K562 (cell line): ENCODE measurements around the gene NME9.

ENCODE experiments used
- CEBPZ ChIP-seq: fragments of 150-350 bp; IDR thresholded peaks from 2 replicates; pipeline ENCODE4 v1.6.1; 2014; ENCODE audit warnings: low read depth, mild to moderate bottlenecking, low read length, borderline replicate concordance
- E2F1 ChIP-seq: sonication (generic); formaldehyde crosslinking; IDR thresholded peaks from 2 replicates; pipeline ENCODE4 v1.8.1; 2023; ENCODE audit warnings: mild to moderate bottlenecking, missing genetic modification reagents, moderate library complexity
- MEF2A ChIP-seq: IDR thresholded peaks from 2 replicates; pipeline ENCODE4 v1.6.1; 2011; ENCODE audit warnings: low read depth, mild to moderate bottlenecking, low read length, moderate library complexity; ENCODE audit not compliant: control insufficient read depth
- SRF ChIP-seq, 2 experiments: fragments of 250-450, 450-650 bp in 1 of 2; sonication (Bioruptor Pico) in 1 of 2; sonication (generic) in 1 of 2; formaldehyde crosslinking; IDR thresholded peaks; 2 replicates each; pipeline versions ENCODE4 v1.5.0 to v1.5.1; 2020 to 2022; ENCODE audit warnings: mild to moderate bottlenecking in 1 of 2, missing genetic modification reagents in 1 of 2
- ZNF239 ChIP-seq: fragments of 250-450 bp; sonication (Bioruptor Pico); IDR thresholded peaks from 2 replicates; pipeline ENCODE4 v1.4.0; 2020; ENCODE audit warnings: mild to moderate bottlenecking

- TF ChIP-seq E2F1 (CRISPR knock-in tag) (no peak), SRF (CRISPR knock-in tag; IDR thresholded peaks at IDR 0.05) (no peak), CEBPZ (no peak), MEF2A (no peak), ZNF239 (CRISPR knock-in tag) (no peak)
Measured at GRCh38 chr3:138331143-138331894, 1.7 kb upstream of the NME9 start.
